Fibroblast of lung (primary cell): Measurements from ENCODE around the gene ZNRF3. TPM values are rescaled to one million over a fixed set of nuclear protein-coding genes. Genes with fewer than 3 reads are reported as not detected.

Experiments
- DNase-seq, 2 donors: peaks; one replicate each; pipeline versions ENCODE4 v3.0.0 to v3.0.0-alpha.2; 2010; ENCODE audit warnings: low read depth in 2 of 2
- H2AFZ ChIP-seq: 2 replicates; pipeline ENCODE4 v1.5.1; 2012; ENCODE audit warnings: low read length, control low read depth, inconsistent platforms
- H3K27ac ChIP-seq: 2 replicates; pipeline ENCODE4 v1.5.1; 2011; ENCODE audit warnings: low read length, control low read depth; ENCODE audit not compliant: insufficient read depth
- H3K27me3 ChIP-seq: 2 replicates; pipeline ENCODE4 v1.5.1; 2011; ENCODE audit warnings: mild to moderate bottlenecking, low read length; ENCODE audit not compliant: control insufficient read depth, insufficient read depth
- H3K36me3 ChIP-seq: 2 replicates; pipeline ENCODE4 v1.5.1; 2011; ENCODE audit warnings: low read length; ENCODE audit not compliant: control insufficient read depth, insufficient read depth
- H3K4me1 ChIP-seq: 2 replicates; pipeline ENCODE4 v1.5.1; 2011; ENCODE audit warnings: low read length; ENCODE audit not compliant: control insufficient read depth, insufficient read depth; ENCODE audit errors: extremely low read depth
- H3K4me2 ChIP-seq: 2 replicates; pipeline ENCODE4 v1.5.1; 2011; ENCODE audit warnings: low read length, control low read depth; ENCODE audit not compliant: insufficient read depth; ENCODE audit errors: extremely low read depth
- H3K4me3 ChIP-seq, 4 experiments: fragments of 200-600 bp in 1 of 4; sonication (generic) in 1 of 4; replicated peaks in 1 of 4; 2 replicates each; pipeline ENCODE4 v1.5.1; 2011 to 2016; ENCODE audit warnings: low read length in 4 of 4, low read depth in 3 of 4, mild to moderate bottlenecking in 3 of 4, control low read depth in 2 of 4, inconsistent platforms in 1 of 4, mixed read lengths in 1 of 4; ENCODE audit not compliant: insufficient read depth in 1 of 4; ENCODE audit errors: control extremely low read depth in 1 of 4
- H3K79me2 ChIP-seq: 2 replicates; pipeline ENCODE4 v1.5.1; 2012; ENCODE audit warnings: mild to moderate bottlenecking, low read length, inconsistent platforms; ENCODE audit not compliant: control insufficient read depth, insufficient read depth
- H3K9ac ChIP-seq: 2 replicates; pipeline ENCODE4 v1.5.1; 2011; ENCODE audit warnings: mild to moderate bottlenecking, low read length, control low read depth; ENCODE audit not compliant: insufficient read depth
- H3K9me3 ChIP-seq: 2 replicates; pipeline ENCODE4 v1.5.1; 2012; ENCODE audit warnings: low read depth, low read length; ENCODE audit not compliant: control insufficient read depth, insufficient read depth
- H4K20me1 ChIP-seq: 2 replicates; pipeline ENCODE4 v1.5.1; 2011; ENCODE audit warnings: low read length; ENCODE audit not compliant: control insufficient read depth, insufficient read depth; ENCODE audit errors: extremely low read depth
- CTCF ChIP-seq, 2 donors: IDR thresholded peaks in 1 of 2; conservative IDR thresholded peaks in 1 of 2; 1 replicate in 1 of 2; 2 replicates in 1 of 2; pipeline ENCODE4 v1.5.1; 2011 to 2012; ENCODE audit warnings: low read length in 2 of 2, control low read depth in 1 of 2, inconsistent platforms in 1 of 2, low read depth in 1 of 2, mild to moderate bottlenecking in 1 of 2
- EZH2 ChIP-seq: IDR thresholded peaks from 2 replicates; pipeline ENCODE4 v1.5.1; 2012; ENCODE audit warnings: low read length, control low read depth, mild to moderate bottlenecking; ENCODE audit errors: missing control alignments
- polyA plus RNA-seq, 2 donors: library from polyadenylated mRNA; depleted of rRNA in 1 of 2; stranded (reverse) in 1 of 2; unstranded in 1 of 2; fragments of >200 nt; gene quantifications; 2 replicates each; pipeline ENCODE4 v1.2.1, GENCODE V29; 2011 to 2012; ENCODE audit warnings: missing spikeins in 1 of 2
- total RNA-seq: library from RNA; depleted of rRNA; stranded (reverse); fragments of >200 nt; gene quantifications from 2 replicates; pipeline ENCODE4 v1.2.1, GENCODE V29; 2014

The ZNRF3 gene
- total and polyA plus RNA-seq, 2 donors (not counting 1 experiment from before 2014, with no cell fraction given) = 1.1 to 2.6 TPM

GRCh38 chr22:28978158-28978557, 94.8 kb downstream of the ZNRF3 start:
- no peak overlapping the region for H3K9ac ChIP-seq
- H3K79me2 ChIP-seq = no peaks in the 10 kb centered on the region
- no peak for TF ChIP-seq CTCF (conservative IDR thresholded peaks at IDR 0.05 in 1 of 2, IDR thresholded peaks at IDR 0.05 in 1 of 2; ENCODE audit: low read depth in 1 of 2, low read length in 2 of 2)
- H3K27ac ChIP-seq = no peak overlapping the region
- H3K27me3 ChIP-seq = no peaks in the 10 kb centered on the region
- peak in 1 of 2 donors; percentile 75 for DNase-seq
- no peaks in the 10 kb centered on the region for H3K36me3 ChIP-seq
- no peaks in the 10 kb centered on the region for H4K20me1 ChIP-seq
- H3K4me2 ChIP-seq = no peak overlapping the region
- no peak overlapping the region for H3K4me3 ChIP-seq
- no peak overlapping the region for H2AFZ ChIP-seq
- H3K9me3 ChIP-seq = no peaks in the 10 kb centered on the region
- peaks cover 6% of the 10 kb centered on the region for H3K4me1 ChIP-seq

- H3K36me3 ChIP-seq = no peaks in the 10 kb centered on the region
- no peaks in the 10 kb centered on the region for H4K20me1 ChIP-seq
- H3K9me3 ChIP-seq = no peaks in the 10 kb centered on the region
- no peak for TF ChIP-seq CTCF (conservative IDR thresholded peaks at IDR 0.05 in 1 of 2, IDR thresholded peaks at IDR 0.05 in 1 of 2; ENCODE audit: low read depth in 1 of 2, low read length in 2 of 2)
- TF ChIP-seq EZH2 = no peak
- H3K4me2 ChIP-seq = no peak overlapping the region
- H3K4me3 ChIP-seq = no peak overlapping the region
- no peak overlapping the region for H3K27ac ChIP-seq
- H3K27me3 ChIP-seq = no peaks in the 10 kb centered on the region
- H3K79me2 ChIP-seq = no peaks in the 10 kb centered on the region
- peaks cover 6% of the 10 kb centered on the region for H3K4me1 ChIP-seq
- no peak for DNase-seq
- no peak overlapping the region for H2AFZ ChIP-seq
- no peak overlapping the region for H3K9ac ChIP-seq
Measured at GRCh38 chr22:28978863-28979796, 95.8 kb downstream of the ZNRF3 start.

- H3K27me3 ChIP-seq = no peaks in the 10 kb centered on the region
- no peak overlapping the region for H3K27ac ChIP-seq
- no peak overlapping the region for H2AFZ ChIP-seq
- no peaks in the 10 kb centered on the region for H3K79me2 ChIP-seq
- H3K36me3 ChIP-seq = no peaks in the 10 kb centered on the region
- peaks cover 6% of the 10 kb centered on the region for H3K4me1 ChIP-seq
- no peak overlapping the region for H3K4me2 ChIP-seq
- no peak for TF ChIP-seq CTCF (conservative IDR thresholded peaks at IDR 0.05 in 1 of 2, IDR thresholded peaks at IDR 0.05 in 1 of 2; ENCODE audit: low read depth in 1 of 2, low read length in 2 of 2)
- no peak for TF ChIP-seq EZH2
- H3K9ac ChIP-seq = no peak overlapping the region
- no peaks in the 10 kb centered on the region for H4K20me1 ChIP-seq
- DNase-seq = no peak
- no peaks in the 10 kb centered on the region for H3K9me3 ChIP-seq
- H3K4me3 ChIP-seq = no peak overlapping the region
Measured at GRCh38 chr22:28980326-28980725, 97.0 kb downstream of the ZNRF3 start.
